ENCODE measurements around the gene ZNF391.
"Not testable (repeated sequence)": the region's sequence is repeated elsewhere in the genome, so short reads cannot be mapped to it uniquely, and the experiment has no call there.

ZNF391 gene

GRCh38 chr6:27422651-27423332 lies 34.2 kb downstream of the ZNF391 start:
- no peak for DNase-seq (ENCODE audit: low spot score)

- not testable (repeated sequence) for DNase-seq (ENCODE audit: low spot score)
Observed at GRCh38 chr6:27424851-27425250, 36.3 kb downstream of the ZNF391 start.

GRCh38 chr6:27426045-27426620 lies 37.6 kb downstream of the ZNF391 start:
- no peak for DNase-seq (ENCODE audit: low spot score)

- DNase-seq (ENCODE audit: low spot score): no peak
Observed at GRCh38 chr6:27428502-27428901, 39.9 kb downstream of the ZNF391 start.

- no peak for DNase-seq (ENCODE audit: low spot score)
Observed at GRCh38 chr6:27428966-27429365, 40.4 kb downstream of the ZNF391 start.

GRCh38 chr6:27433714-27434113 lies 45.2 kb downstream of the ZNF391 start:
- no peak for DNase-seq (ENCODE audit: low spot score)

GRCh38 chr6:27439371-27439770 lies 50.8 kb downstream of the ZNF391 start:
- no peak for DNase-seq (ENCODE audit: low spot score)

GRCh38 chr6:27441001-27441400 lies 52.4 kb downstream of the ZNF391 start:
- no peak for DNase-seq (ENCODE audit: low spot score)

GRCh38 chr6:27442932-27443331 lies 54.4 kb downstream of the ZNF391 start:
- DNase-seq (ENCODE audit: low spot score): no peak

- no peak for DNase-seq (ENCODE audit: low spot score)
Observed at GRCh38 chr6:27448456-27448855, 59.9 kb downstream of the ZNF391 start.

- DNase-seq (ENCODE audit: low spot score): no peak
Observed at GRCh38 chr6:27451660-27452390, 63.3 kb downstream of the ZNF391 start.

GRCh38 chr6:27452496-27452897 lies 63.9 kb downstream of the ZNF391 start:
- no peak for DNase-seq (ENCODE audit: low spot score)

Measured in ecto neural progenitor cell (in vitro differentiated cells).